SK-MEL-5 (cell line): ENCODE data around the gene SMC3. TPM values are rescaled to one million over a fixed set of nuclear protein-coding genes. Genes with fewer than 3 reads are reported as not detected.
A peak's percentile ranks its signal among the peaks of the same experiment; 100 is the strongest.

Experiments used
- DNase-seq: peaks from one replicate; pipeline ENCODE4 v3.0.0-alpha.2; 2016; ENCODE audit warnings: low read depth, low spot score
- in situ Hi-C: cut with HindIII; loops from 2 replicates; pipeline ENCODE4 v1.10.0; 2016; ENCODE audit warnings: low sequenced_read_pairs, high pct_unique_total_duplicates, low pct_unique_long_range_greater_than_20kb
- total RNA-seq: library from RNA; depleted of rRNA; stranded (reverse); fragments of >200 nt; shearing (Covaris generic); gene quantifications from 2 replicates; pipeline ENCODE4 v1.2.3, GENCODE V29; 2014

SMC3 gene
- total RNA-seq, 1 experiment from 2014 or later = 29.5 TPM

- DNase-seq = peak; percentile 39
- in situ Hi-C loops = loop anchor here (25.0 kb wide), 1 partner anchor 199 kb away; no protein-coding TSS in a partner anchor
Measured at GRCh38 chr10:110535958-110536891, 31.3 kb upstream of the SMC3 start.

- no peak for DNase-seq
- in situ Hi-C loops = loop anchor here (25.0 kb wide), 1 partner anchor 202 kb away; no protein-coding TSS in a partner anchor
Measured at GRCh38 chr10:110539091-110539490, 28.4 kb upstream of the SMC3 start.

- in situ Hi-C loops = loop anchor here (25.0 kb wide), 1 partner anchor 203 kb away; no protein-coding TSS in a partner anchor
- no peak for DNase-seq
Measured at GRCh38 chr10:110540031-110540430, 27.5 kb upstream of the SMC3 start.

GRCh38 chr10:110544958-110545537, 22.4 kb upstream of the SMC3 start:
- in situ Hi-C loops = loop anchor here (25.0 kb wide), 1 partner anchor 208 kb away; no protein-coding TSS in a partner anchor

GRCh38 chr10:110546077-110546476, 21.4 kb upstream of the SMC3 start:
- in situ Hi-C loops = loop anchor here (25.0 kb wide), 1 partner anchor 209 kb away; no protein-coding TSS in a partner anchor
- no peak for DNase-seq

More at GRCh38 chr10:110544958-110545537, 22.4 kb upstream of the SMC3 start:
- peak; percentile 21 for DNase-seq

GRCh38 chr10:110546499-110547110, 20.9 kb upstream of the SMC3 start:
- DNase-seq = no peak

GRCh38 chr10:110547139-110547761, 20.2 kb upstream of the SMC3 start:
- in situ Hi-C loops = loop anchor here (25.0 kb wide), 1 partner anchor 210 kb away; no protein-coding TSS in a partner anchor
- DNase-seq = peak; percentile 72

More at GRCh38 chr10:110546499-110547110, 20.9 kb upstream of the SMC3 start:
- in situ Hi-C loops = loop anchor here (25.0 kb wide), 1 partner anchor 209 kb away; no protein-coding TSS in a partner anchor

GRCh38 chr10:110548002-110548401, 19.5 kb upstream of the SMC3 start:
- in situ Hi-C loops = loop anchor here (25.0 kb wide), 1 partner anchor 211 kb away; no protein-coding TSS in a partner anchor
- no peak for DNase-seq

- DNase-seq = no peak
- in situ Hi-C loops = loop anchor here (25.0 kb wide), 1 partner anchor 212 kb away; no protein-coding TSS in a partner anchor
Measured at GRCh38 chr10:110549211-110549610, 18.3 kb upstream of the SMC3 start.

GRCh38 chr10:110553905-110554304, 13.6 kb upstream of the SMC3 start:
- in situ Hi-C loops = no loop called here
- DNase-seq = no peak

GRCh38 chr10:110556296-110556695, 11.2 kb upstream of the SMC3 start:
- in situ Hi-C loops = no loop called here

GRCh38 chr10:110556969-110557601, 10.4 kb upstream of the SMC3 start:
- in situ Hi-C loops = no loop called here

More at GRCh38 chr10:110556296-110556695, 11.2 kb upstream of the SMC3 start:
- DNase-seq = no peak

GRCh38 chr10:110558041-110558440, 9.5 kb upstream of the SMC3 start:
- in situ Hi-C loops = no loop called here
- DNase-seq = no peak

More at GRCh38 chr10:110556969-110557601, 10.4 kb upstream of the SMC3 start:
- DNase-seq = peak; percentile 76

GRCh38 chr10:110560012-110560411, 7.5 kb upstream of the SMC3 start:
- DNase-seq = no peak
- in situ Hi-C loops = no loop called here

GRCh38 chr10:110561292-110561691, 6.2 kb upstream of the SMC3 start:
- in situ Hi-C loops = no loop called here
- no peak for DNase-seq

- DNase-seq = no peak
- in situ Hi-C loops = no loop called here
Measured at GRCh38 chr10:110562348-110562747, 5.1 kb upstream of the SMC3 start.

GRCh38 chr10:110563132-110563531, 4.4 kb upstream of the SMC3 start:
- DNase-seq = no peak
- in situ Hi-C loops = no loop called here
